ENCODE data around the gene KRTAP5-3. TPM values are rescaled to one million over a fixed set of nuclear protein-coding genes. Genes with fewer than 3 reads are reported as not detected.
"Not testable (repeated sequence)": the region's sequence is repeated elsewhere in the genome, so short reads cannot be mapped to it uniquely, and the experiment has no call there.

KRTAP5-3 gene
- total RNA-seq, 1 experiment from 2014 or later = not detected

- DNase-seq (ENCODE audit: extremely low read depth, low read depth) = no peak
Measured at GRCh38 chr11:1624621-1625020, 16.4 kb upstream of the KRTAP5-3 start.

DNA sequence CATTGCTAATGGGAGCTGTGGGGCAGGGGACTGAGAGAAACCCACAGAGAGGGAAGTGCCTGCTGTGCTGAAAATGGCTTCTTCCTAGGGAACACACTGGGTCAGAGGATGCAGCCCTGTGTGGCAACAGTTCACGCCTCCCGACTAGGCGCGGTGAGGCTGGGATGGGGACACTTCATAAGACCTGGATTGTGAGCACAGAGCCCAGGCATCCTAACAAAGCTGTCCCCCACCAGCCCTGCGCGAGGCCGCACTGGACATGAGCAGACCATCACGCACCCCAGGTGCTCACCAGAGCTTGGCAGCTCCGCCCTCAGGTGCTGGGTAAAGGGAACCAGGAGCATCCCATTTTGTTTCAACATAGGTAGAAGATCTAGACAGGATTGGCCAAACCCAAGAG, 15.5 kb upstream of the KRTAP5-3 start:
- DNase-seq (ENCODE audit: extremely low read depth, low read depth) = no peak

DNA sequence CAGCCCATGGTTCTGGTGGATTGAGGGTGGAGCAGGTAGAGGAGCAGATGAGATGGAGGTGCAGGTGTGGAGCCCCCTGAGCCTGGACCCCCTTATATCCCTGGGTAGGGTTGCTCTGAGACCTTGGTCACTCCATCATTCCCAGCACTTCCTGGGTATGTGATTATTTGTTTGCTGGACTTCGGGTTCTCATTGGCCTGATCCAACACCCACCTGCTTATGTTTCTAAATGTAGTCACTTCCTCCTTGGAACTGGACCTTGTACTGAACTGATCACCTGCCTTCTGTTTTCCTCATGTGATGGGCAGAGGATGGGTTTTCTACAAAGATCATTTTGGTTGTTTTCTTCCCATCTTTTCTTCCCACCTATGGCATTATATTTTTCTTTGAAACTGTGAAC, 13.8 kb upstream of the KRTAP5-3 start, which contains the start of gene KRTAP5-4:
TSS of gene KRTAP5-4 (minus strand) at position 53 of the 400 bp plus-strand sequence. CDS start at position 8, 45 bp downstream.
- no peak for DNase-seq (ENCODE audit: extremely low read depth, low read depth)

- no peak for DNase-seq (ENCODE audit: extremely low read depth, low read depth)
Measured at GRCh38 chr11:1619449-1619848, 11.2 kb upstream of the KRTAP5-3 start.

DNA sequence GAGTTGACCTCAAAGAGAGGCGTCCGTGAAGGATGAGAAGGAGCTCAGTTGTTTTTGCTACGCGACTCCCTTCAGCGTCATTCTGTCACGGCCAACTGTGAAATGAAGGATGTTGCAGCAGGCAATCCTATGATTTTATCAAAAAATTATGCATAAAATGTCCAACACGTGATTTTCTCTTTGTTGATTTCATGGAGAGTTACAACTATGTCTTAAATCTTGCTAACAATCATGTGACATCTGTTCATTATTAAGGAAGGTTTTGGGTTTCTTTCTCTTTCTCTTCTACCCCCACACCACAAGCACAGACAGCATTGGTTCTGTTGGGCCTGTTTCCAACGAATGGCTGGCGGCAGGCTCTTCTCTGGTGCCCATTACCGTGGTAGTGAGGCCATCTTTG, 10.0 kb upstream of the KRTAP5-3 start:
- no peak for DNase-seq (ENCODE audit: extremely low read depth, low read depth)

DNA sequence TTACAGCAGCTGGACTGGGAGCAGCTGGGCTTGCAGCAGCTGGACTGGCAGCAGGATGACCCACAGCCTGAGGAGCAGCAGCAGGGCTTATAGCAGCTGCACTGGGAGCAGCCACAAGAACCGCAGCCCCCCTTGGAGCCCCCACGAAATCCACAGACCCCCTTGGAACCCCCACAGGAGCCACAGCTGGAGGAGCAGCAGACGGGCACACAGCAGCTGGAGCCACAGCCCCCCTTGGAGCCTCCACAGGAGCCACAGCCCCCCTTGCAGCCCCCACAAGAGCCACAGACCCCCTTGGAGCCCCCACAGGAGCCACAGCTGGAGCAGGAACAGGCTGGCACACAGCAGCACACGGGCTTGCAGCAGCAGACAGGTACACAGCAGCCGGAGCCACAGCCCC, 362 bp downstream of the KRTAP5-3 start:
- not testable (repeated sequence) for DNase-seq (ENCODE audit: extremely low read depth, low read depth)

DNA sequence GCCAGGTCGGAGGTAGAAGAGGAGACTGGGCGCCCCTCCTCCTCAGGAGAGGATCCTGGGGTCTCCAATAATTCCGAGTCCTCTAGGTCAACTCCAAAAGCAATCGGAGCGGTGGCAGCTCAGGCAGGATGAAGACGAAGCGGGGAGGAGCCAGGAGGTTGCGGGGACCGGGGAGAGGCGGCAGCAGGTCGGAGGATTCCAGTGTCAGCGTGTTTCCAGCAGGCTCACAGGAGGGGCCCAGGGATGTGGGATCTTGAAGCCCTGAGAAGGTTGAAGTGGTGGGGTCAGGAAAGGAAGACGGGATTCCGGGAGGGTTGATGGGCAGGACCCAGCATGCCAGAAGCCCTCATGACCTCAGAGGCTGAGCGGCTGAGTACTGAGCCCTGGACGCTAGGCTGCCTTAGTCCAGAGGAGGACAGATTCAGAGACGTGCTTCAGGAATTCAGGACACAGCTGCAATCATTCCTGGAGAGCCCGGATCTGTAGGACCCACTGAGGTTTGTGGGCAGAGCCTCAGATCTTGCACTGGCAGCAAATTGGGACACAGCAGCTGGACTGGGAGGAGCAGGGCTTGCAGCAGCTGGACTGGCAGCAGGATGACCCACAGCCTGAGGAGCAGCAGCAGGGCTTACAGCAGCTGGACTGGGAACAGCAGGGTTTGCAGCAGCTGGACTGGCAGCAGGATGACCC, 962 bp downstream of the KRTAP5-3 start:
- DNase-seq (ENCODE audit: extremely low read depth, low read depth) = not testable (repeated sequence)

DNA sequence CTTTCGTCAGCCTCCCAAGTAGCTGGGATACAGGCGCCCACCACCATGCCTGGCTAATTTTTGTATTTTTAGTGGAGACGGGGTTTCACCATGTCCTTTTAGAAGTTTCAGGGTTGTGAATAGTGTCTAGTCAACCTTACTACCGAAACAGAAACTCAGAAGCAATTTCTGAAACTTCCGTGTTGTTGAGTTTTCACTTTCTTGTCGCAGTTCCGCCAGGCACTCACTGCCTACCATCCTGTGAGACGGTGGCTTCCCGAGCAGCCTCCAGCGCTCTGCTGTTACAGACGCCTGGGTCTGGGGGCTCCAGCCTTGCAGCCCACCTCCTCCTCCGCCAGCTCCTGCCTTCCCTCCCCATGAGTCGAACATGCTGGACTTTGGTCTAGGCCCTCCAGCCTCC, 2.3 kb downstream of the KRTAP5-3 start:
- DNase-seq (ENCODE audit: extremely low read depth, low read depth) = not testable (repeated sequence)

- no peak for DNase-seq (ENCODE audit: extremely low read depth, low read depth)
Measured at GRCh38 chr11:1604711-1605110, 3.6 kb downstream of the KRTAP5-3 start.

- DNase-seq (ENCODE audit: extremely low read depth, low read depth) = no peak
Measured at GRCh38 chr11:1604181-1604580, 4.1 kb downstream of the KRTAP5-3 start.

- DNase-seq (ENCODE audit: extremely low read depth, low read depth) = no peak
Measured at GRCh38 chr11:1603629-1604028, 4.6 kb downstream of the KRTAP5-3 start.

- DNase-seq (ENCODE audit: extremely low read depth, low read depth) = not testable (repeated sequence)
Measured at GRCh38 chr11:1601663-1602062, 6.6 kb downstream of the KRTAP5-3 start.

DNA sequence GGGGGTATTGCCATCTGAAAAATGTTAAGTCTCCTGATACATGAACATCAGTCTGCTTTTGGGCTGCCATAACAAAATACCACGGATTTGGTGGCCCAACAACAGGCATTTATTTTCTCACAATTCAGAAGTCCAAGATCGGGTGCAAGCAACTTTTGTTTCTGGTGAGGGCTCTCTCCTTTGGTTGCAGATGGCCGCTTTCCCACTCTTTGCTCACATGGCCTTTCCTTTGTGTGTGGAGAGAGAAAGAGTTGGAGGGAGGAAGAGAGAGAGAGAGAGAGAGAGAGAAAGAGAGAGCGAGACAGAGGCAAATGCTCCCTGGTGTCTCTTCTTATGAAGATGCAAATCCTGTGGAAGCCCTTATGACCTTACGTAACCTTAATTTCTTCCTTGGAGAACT, 7.6 kb downstream of the KRTAP5-3 start:
- DNase-seq (ENCODE audit: extremely low read depth, low read depth) = no peak

- no peak for DNase-seq (ENCODE audit: extremely low read depth, low read depth)
Measured at GRCh38 chr11:1598816-1599215, 9.4 kb downstream of the KRTAP5-3 start.

DNA sequence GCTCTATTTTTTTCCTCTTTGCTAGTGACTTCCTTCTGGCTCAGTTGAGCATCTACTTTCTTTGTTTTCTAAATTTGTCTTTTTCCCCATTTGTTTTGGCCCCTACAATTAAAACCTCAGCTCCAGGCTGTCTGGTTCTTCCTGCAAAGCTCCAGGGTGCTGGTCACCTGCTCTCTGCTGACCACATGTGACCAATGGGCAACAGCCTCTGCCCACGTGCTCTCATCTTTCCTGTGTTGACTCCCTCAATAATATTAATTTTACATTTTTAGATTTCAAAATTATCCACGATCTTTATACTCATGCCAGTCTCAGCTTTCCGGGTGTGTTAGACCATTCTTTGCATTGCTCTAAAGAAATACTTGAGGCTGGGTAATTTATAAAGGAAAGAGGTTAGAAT, 9.9 kb downstream of the KRTAP5-3 start:
- DNase-seq (ENCODE audit: extremely low read depth, low read depth) = not testable (repeated sequence)

DNA sequence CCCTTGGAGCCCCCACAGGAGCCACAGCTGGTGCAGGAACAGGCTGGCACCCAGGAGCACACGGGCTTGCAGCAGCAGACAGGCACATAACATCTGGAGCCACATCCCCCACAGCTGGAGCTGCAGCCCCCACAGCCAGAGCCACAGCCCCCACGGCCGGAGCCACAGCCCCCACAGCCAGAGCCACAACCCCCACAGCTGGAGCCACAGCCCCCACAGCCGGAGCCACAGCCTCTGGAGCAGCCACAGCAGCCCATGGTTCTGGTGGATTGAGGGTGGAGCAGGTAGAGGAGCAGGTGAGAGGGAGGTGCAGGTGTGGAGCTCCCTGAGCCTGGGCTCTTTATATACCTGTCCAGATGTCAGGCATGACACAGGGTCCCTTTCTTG, 10.3 kb downstream of the KRTAP5-3 start, which contains the start of gene KRTAP5-2:
TSS of gene KRTAP5-2 (minus strand) at position 301 of the 387 bp plus-strand sequence. CDS start at position 257, 44 bp downstream.
- no peak for DNase-seq (ENCODE audit: extremely low read depth, low read depth)

DNA sequence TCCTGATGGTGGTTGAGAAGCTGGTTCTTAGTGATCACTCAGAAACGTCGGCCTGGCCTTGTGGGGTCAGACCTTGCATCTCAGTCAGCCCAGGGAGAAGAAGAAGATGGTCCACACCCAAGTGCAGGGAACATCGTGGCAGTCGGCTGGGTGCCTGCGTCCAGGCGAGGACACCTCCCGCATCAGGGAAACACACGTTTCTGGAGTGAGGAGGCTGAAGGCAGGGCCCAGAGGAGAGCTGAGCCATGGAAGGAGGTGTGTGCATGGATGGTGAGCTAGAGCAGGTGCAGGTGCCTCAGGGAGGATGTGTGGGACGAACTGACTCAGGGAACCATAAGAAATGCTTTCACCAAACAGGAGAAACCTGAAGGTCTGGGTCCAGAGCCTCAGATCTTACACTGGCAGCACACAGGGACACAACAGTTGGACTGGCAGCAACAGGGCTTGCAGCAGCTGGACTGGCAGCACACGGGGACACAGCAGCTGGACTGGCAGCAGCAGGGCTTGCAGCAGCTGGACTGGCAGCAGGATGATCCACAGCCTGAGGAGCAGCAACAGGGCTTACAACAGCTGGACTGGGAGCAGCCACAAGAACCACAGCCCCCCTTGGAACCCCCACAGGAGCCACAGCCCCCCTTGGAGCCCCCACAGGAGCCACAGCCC, 10.8 kb downstream of the KRTAP5-3 start:
- DNase-seq (ENCODE audit: extremely low read depth, low read depth) = no peak

DNA sequence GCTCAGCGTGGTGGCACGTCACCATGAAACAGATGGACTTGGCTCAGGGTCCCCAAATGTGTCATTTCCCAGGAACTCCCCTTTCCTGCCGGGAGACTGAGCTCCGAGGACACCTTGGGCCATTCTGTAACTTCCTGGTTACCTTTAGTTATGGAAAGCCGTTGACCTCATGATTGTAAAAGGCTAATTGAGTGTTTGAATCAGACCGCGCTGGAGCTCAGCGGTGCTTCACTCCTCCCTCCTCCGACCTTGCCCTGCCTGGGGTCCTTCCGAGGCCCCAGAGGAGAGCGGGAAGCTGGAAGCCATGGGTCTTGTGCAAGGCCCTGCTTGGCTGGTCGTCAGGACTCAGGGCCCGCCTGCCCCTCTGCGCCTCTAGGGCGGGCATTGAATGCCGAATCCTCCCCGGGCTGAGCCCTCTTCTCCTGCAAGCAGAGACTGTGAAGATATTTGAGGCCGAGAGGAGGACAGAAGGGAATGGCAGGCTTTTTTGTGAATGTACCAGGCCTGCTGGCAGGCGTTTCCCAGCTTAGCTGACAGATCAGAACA, 11.6 kb downstream of the KRTAP5-3 start:
- not testable (repeated sequence) for DNase-seq (ENCODE audit: extremely low read depth, low read depth)

- not testable (repeated sequence) for DNase-seq (ENCODE audit: extremely low read depth, low read depth)
Measured at GRCh38 chr11:1595994-1596575, 12.2 kb downstream of the KRTAP5-3 start.

DNA sequence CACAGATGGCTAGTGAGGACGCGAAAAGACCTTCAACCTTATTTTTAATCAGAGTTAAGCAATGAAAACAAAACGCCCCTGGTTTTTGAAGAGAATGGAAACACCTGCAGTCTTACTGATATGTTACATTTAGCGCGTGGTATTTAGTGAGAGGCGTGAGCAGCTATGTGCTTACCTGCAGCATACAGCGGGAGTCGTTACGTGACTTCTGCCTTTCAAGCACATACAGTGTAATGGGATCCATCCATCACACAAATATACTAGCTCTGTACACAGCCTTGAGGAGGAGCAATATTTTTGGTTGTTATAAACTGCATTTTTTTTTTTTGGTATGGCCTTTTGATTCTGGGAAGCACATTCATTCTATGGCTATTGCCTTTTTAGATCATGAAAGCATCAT, 15.6 kb downstream of the KRTAP5-3 start:
- DNase-seq (ENCODE audit: extremely low read depth, low read depth) = no peak

- no peak for DNase-seq (ENCODE audit: extremely low read depth, low read depth)
Measured at GRCh38 chr11:1589996-1590395, 18.3 kb downstream of the KRTAP5-3 start.
